Testis (tissue), 3 donors: ENCODE results near the gene COL16A1. TPM values are rescaled to one million over a fixed set of nuclear protein-coding genes. Genes with fewer than 3 reads are reported as not detected.

Experiments used
- DNase-seq: peaks from one replicate; pipeline ENCODE4 v3.0.0-alpha.2; 2019
- H3K27ac ChIP-seq, 2 donors: fragments of 200-600 bp; sonication (generic); one replicate each; pipeline ENCODE4 v1.5.1; 2019
- H3K27me3 ChIP-seq: fragments of 200-600 bp; sonication (generic); one replicate; pipeline ENCODE4 v1.5.1; 2019
- H3K36me3 ChIP-seq: fragments of 200-600 bp; sonication (generic); one replicate; pipeline ENCODE4 v1.5.1; 2017; ENCODE audit warnings: low read depth; ENCODE audit errors: missing control alignments
- H3K4me1 ChIP-seq: fragments of 200-600 bp; sonication (generic); one replicate; pipeline ENCODE4 v1.5.1; 2019
- H3K4me3 ChIP-seq, 2 donors: fragments of 200-600 bp; sonication (generic); one replicate each; pipeline ENCODE4 v1.5.1; 2017 to 2019
- H3K9me3 ChIP-seq: fragments of 200-600 bp; sonication (generic); one replicate; pipeline ENCODE4 v1.5.1; 2017
- POLR2A ChIP-seq: fragments of 450-650 bp; IDR thresholded peaks from one replicate; pipeline ENCODE4 v1.6.1; 2017; ENCODE audit warnings: antibody characterized with exemption, mild to moderate bottlenecking, moderate library complexity
- WGBS, 2 donors: methylation state at CpG; one replicate each; pipeline ENCODE4 v1.1.5; 2018; 5-methylcytosine and 5-hydroxymethylcytosine counted together
- intact Hi-C: fragments of 100-400 bp; cut with DNase I; formaldehyde crosslinking; loops from one replicate; pipeline ENCODE4 v1.15.1; 2023; ENCODE audit warnings: low total_unique reads
- polyA plus RNA-seq: library from polyadenylated mRNA; stranded (reverse); fragments of 350-450 nt; fragmentation: Illumina TruSeq; extraction: RNeasy Lipid Tissue Mini Kit (QIAGEN cat#74804); gene quantifications from one replicate; pipeline ENCODE4 v1.2.3, GENCODE V29; 2014; ENCODE audit warnings: low read depth, low replicate concordance; ENCODE audit not compliant: insufficient read depth
- total RNA-seq, 2 donors: library from RNA; depleted of rRNA; stranded (reverse); fragments of >200 nt; gene quantifications; one replicate each; pipeline ENCODE4 v1.2.3, GENCODE V29; 2016
- TF ChIP-seq, protein P1 (sequence below), 3 experiments: fragments of 450-650 bp in 2 of 3; fragments of 200-600 bp in 1 of 3; sonication (generic) in 1 of 3; IDR thresholded peaks; one replicate each; pipeline ENCODE4 v1.5.1; 2016 to 2019; ENCODE audit warnings: antibody characterized with exemption in 3 of 3, mild to moderate bottlenecking in 2 of 3, moderate library complexity in 1 of 3

The COL16A1 gene
- total and polyA plus RNA-seq, 3 donors from 2014 or later, result 96.4 to 120 (median 101) TPM

DNA sequence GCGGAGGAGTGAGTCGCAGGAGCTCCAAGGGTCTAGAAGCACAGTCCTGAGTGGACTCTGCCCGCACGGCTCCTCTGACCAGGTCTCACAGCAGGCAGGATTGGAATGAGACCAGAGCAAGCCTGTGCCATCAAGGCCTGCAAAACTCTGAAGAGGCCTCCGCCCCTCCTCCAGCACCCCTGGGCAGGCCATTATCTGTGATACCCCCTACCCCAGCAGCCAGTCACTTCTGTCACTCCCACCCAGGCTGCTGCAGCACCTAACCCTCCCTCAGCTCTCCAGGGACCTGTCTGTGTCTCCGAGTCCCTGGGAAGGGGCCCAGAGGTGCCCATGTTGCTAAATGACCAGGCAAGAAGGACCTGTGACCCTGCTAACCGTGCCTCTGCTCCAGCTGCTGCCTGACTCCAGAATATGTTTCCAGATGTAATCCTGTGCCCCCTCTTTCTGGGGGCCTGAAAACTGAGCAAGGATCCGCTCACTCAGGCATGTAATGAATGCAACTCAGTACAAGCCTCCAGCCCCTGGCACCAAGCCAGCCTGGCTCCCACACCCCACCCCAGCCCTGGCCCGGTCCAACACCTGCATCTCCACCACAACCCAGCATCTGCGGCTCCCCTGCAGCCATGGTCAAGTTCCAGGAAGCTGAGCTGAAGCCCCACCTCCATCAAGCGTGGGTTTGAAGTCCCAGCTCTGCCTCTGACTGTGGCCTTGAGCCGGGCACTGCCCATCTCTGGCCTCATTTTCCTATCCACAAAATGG lies 22.1 kb upstream of the COL16A1 start:
- TF ChIP-seq POLR2A, result no peak
- TF ChIP-seq, protein P1, sequence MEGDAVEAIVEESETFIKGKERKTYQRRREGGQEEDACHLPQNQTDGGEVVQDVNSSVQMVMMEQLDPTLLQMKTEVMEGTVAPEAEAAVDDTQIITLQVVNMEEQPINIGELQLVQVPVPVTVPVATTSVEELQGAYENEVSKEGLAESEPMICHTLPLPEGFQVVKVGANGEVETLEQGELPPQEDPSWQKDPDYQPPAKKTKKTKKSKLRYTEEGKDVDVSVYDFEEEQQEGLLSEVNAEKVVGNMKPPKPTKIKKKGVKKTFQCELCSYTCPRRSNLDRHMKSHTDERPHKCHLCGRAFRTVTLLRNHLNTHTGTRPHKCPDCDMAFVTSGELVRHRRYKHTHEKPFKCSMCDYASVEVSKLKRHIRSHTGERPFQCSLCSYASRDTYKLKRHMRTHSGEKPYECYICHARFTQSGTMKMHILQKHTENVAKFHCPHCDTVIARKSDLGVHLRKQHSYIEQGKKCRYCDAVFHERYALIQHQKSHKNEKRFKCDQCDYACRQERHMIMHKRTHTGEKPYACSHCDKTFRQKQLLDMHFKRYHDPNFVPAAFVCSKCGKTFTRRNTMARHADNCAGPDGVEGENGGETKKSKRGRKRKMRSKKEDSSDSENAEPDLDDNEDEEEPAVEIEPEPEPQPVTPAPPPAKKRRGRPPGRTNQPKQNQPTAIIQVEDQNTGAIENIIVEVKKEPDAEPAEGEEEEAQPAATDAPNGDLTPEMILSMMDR (IDR thresholded peaks at IDR 0.05), result no peak
- Histone ChIP-seq H3K36me3 (no peaks in the 10 kb centered on the region), H3K4me3 (no peak overlapping the region), H3K27me3 (no peaks in the 10 kb centered on the region), H3K9me3 (no peaks in the 10 kb centered on the region), H3K27ac (no peak overlapping the region), H3K4me1 (no peaks in the 10 kb centered on the region)
- DNase-seq, result no peak
- intact Hi-C loops, result no loop called here
- WGBS, 2 donors, result 76 to 85% methylated on average over 11 to 12 of the region's 12 CpGs

DNA sequence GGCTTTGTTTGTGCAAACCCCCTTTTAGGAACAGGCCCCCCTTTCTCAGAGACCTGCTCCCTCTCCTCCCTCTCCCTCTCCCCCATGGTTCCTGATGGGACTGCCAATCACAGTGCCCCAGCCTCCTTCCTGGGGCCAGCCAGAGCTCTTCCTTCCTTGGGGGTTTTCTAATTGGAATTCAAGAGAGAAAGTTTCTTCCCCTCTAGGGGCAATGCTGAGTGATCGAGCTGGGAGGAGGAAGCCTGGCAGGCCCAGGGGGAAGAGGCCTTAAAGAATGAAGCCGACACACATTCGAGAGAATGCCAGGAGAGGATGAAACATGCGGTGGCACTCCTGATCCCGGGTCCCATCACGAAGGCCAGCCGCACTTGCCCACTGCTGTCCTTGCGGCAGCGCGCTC lies 21.3 kb upstream of the COL16A1 start:
- intact Hi-C loops, result no loop called here
- Histone ChIP-seq H3K27me3 (no peaks in the 10 kb centered on the region), H3K4me3 (no peak overlapping the region), H3K9me3 (no peaks in the 10 kb centered on the region), H3K4me1 (no peaks in the 10 kb centered on the region), H3K36me3 (no peaks in the 10 kb centered on the region), H3K27ac (no peak overlapping the region)
- 92 to 94% methylated on average over 10 of the region's 10 CpGs for WGBS, 2 donors
- TF ChIP-seq, protein P1 (IDR thresholded peaks at IDR 0.05), result no peak
- TF ChIP-seq POLR2A, result no peak
- DNase-seq, result no peak

DNA sequence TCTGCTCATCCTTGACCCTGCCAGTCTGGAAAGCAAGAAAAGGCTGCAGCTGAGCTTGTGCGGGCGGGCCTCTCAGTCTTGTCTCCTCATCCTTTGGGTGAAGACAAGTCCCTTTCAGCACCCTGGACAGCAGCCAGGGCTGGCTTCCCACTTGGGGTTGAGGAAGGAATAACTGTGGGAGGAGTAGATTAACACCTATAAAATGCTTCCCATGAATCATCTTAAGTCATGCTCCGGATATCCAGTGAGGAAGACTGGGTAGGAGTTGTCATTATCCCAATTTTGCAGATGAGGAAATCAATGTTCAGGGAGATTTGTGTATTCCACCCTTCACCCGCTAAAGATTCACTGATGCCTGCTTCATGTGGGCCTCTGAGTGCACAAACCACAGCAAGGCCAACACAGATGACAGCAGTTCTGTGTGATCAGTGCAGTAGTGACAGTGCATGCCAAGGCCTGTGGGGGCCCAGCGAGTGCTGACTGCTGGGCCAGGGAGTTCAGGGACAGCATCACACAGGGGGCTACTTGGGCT lies 20.1 kb upstream of the COL16A1 start:
- WGBS, 2 donors, result 60 to 61% methylated on average over 5 of the region's 5 CpGs
- Histone ChIP-seq H3K27ac (no peak overlapping the region), H3K9me3 (no peaks in the 10 kb centered on the region), H3K27me3 (no peaks in the 10 kb centered on the region), H3K4me3 (no peak overlapping the region), H3K36me3 (no peaks in the 10 kb centered on the region), H3K4me1 (no peaks in the 10 kb centered on the region)
- peak; percentile 80 for DNase-seq
- intact Hi-C loops, result no loop called here
- no peak for TF ChIP-seq POLR2A
- TF ChIP-seq, protein P1 (IDR thresholded peaks at IDR 0.05), result no peak

DNA sequence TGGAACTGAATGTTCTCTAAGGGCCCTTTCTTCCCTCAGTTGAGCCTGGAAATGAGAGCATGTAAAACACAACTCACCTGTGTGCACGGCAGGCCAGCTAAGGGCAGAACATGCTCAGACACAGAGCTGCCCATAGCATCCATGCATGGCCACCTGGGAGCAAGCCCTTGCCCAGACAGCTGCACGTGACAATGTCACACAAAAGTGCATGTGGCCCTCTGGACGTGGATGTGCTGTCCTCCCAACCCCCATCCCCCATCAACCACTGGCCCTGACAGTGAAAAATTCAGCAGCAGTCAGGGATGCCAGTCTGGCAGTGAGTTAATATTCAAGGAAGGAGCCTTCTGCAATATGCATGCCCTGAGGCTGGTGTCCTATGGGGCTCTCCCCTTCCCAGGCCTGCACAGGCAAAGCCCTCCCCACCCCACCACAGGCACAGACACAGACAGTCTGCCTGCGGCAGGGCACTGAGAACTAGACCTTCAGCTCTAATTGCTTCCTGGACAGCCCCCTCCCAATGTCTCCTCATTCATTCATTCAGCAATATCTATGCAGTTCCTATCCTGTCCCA lies 14.6 kb upstream of the COL16A1 start:
- 82 to 84% methylated on average over 4 of the region's 4 CpGs for WGBS, 2 donors
- Histone ChIP-seq H3K27ac (no peak overlapping the region), H3K27me3 (no peaks in the 10 kb centered on the region), H3K4me1 (peaks cover 11% of the 10 kb centered on the region), H3K4me3 (no peak overlapping the region), H3K9me3 (no peaks in the 10 kb centered on the region), H3K36me3 (no peaks in the 10 kb centered on the region)
- intact Hi-C loops, result no loop called here
- DNase-seq, result no peak
- TF ChIP-seq POLR2A, result no peak
- TF ChIP-seq, protein P1 (IDR thresholded peaks at IDR 0.05), result no peak
